Right ventricle myocardium superior (tissue), 1 donor: ENCODE data around the gene NECTIN2. TPM values are rescaled to one million over a fixed set of nuclear protein-coding genes. Genes with fewer than 3 reads are reported as not detected.
"Not testable (repeated sequence)": the region's sequence is repeated elsewhere in the genome, so short reads cannot be mapped to it uniquely, and the experiment has no call there.

Experiments used
- ATAC-seq: fragments of 200-7000 bp; cut with Tn5 transposase; one replicate; pipeline ENCODE4 v1.9.1; 2020; ENCODE audit warnings: mild to moderate bottlenecking; ENCODE audit not compliant: poor library complexity
- DNase-seq: peaks from one replicate; pipeline ENCODE4 v3.0.0-alpha.2; 2020
- intact Hi-C: fragments of 100-400 bp; cut with DNase I; formaldehyde crosslinking; loops from one replicate; pipeline ENCODE4 v1.11.2; 2022
- total RNA-seq: library from RNA; stranded (reverse); fragmentation: NEBNext Ultra II Directional; extraction: Animal tissue kit (Norgen Biotek cat#: 25700); gene quantifications from one replicate; pipeline ENCODE4 v1.2.1, GENCODE V29; 2021
- donor health status: DM: no; HTN: yes; CAD: no; lungs with severe emphysema.

NECTIN2 gene
- total RNA-seq, 1 donor from 2014 or later, result 36.9 TPM

- ATAC-seq (peak; percentile 96), DNase-seq (peak; percentile 89)
- intact Hi-C loops, result not testable (repeated sequence)
These were observed 68.5 kb downstream of the NECTIN2 start, which contains the start of gene APOC1 for GRCh38 chr19:44914433-44915206. Gene APOC1, plus strand, starts transcription at chr19:44914608. Its CDS starts 284 bp downstream, at chr19:44914892.

GRCh38 chr19:44924243-44924725, 78.2 kb downstream of the NECTIN2 start:
- ATAC-seq, result no peak
- intact Hi-C loops, result no loop called here
- no peak for DNase-seq

GRCh38 chr19:44925114-44925891, 79.2 kb downstream of the NECTIN2 start:
- intact Hi-C loops, result no loop called here
- peak; percentile 91 for DNase-seq
- ATAC-seq, result peak; percentile 84

GRCh38 chr19:44926245-44927077, 80.4 kb downstream of the NECTIN2 start:
- intact Hi-C loops, ATAC-seq, DNase-seq: not testable (repeated sequence)

- DNase-seq (no peak), ATAC-seq (no peak)
- intact Hi-C loops, result no loop called here
These were observed 81.6 kb downstream of the NECTIN2 start for GRCh38 chr19:44927746-44928145.

GRCh38 chr19:44930088-44930487, 84.0 kb downstream of the NECTIN2 start:
- DNase-seq, result no peak
- intact Hi-C loops, result no loop called here
- no peak for ATAC-seq

GRCh38 chr19:44931541-44931940, 85.4 kb downstream of the NECTIN2 start:
- DNase-seq (no peak), ATAC-seq (no peak)
- intact Hi-C loops, result no loop called here

Other genes with a start within 250 kb of the NECTIN2 start
- not detected for gene IGSF23, start 232.7 kb upstream of the NECTIN2 start, total RNA-seq
- 32.1 TPM for gene PVR, start 202.4 kb upstream of the NECTIN2 start, total RNA-seq
- 3.9 TPM for gene CEACAM19, start 174.8 kb upstream of the NECTIN2 start, total RNA-seq
- gene CEACAM16, start 147.1 kb upstream of the NECTIN2 start, total RNA-seq, result not detected
- 14.6 TPM for gene BCL3, start 97.6 kb upstream of the NECTIN2 start, total RNA-seq
- not detected for gene CBLC, start 68.4 kb upstream of the NECTIN2 start, total RNA-seq
- gene BCAM, start 37.2 kb upstream of the NECTIN2 start, total RNA-seq, result 86.2 TPM
- 48.9 TPM for gene TOMM40, start 45.0 kb downstream of the NECTIN2 start, total RNA-seq
- 13.6 TPM for gene APOE, start 59.5 kb downstream of the NECTIN2 start, total RNA-seq
- 1.00 TPM for gene APOC1, start 68.3 kb downstream of the NECTIN2 start, total RNA-seq
- not detected for gene APOC4, start 95.9 kb downstream of the NECTIN2 start, total RNA-seq
- gene APOC2, start 99.8 kb downstream of the NECTIN2 start, total RNA-seq, result not detected
- gene CLPTM1, start 109.1 kb downstream of the NECTIN2 start, total RNA-seq, result 89.7 TPM
- gene RELB, start 155.2 kb downstream of the NECTIN2 start, total RNA-seq, result 2.9 TPM
- gene CLASRP, start 192.7 kb downstream of the NECTIN2 start, total RNA-seq, result 31.7 TPM
- gene ZNF296, start 230.2 kb downstream of the NECTIN2 start, total RNA-seq, result 0.32 TPM
- gene GEMIN7, start 233.0 kb downstream of the NECTIN2 start, total RNA-seq, result 14.7 TPM
- 13.7 TPM for gene PPP1R37, start 246.9 kb downstream of the NECTIN2 start, total RNA-seq